H1 (cell line): ENCODE results near the gene CYP4F11. TPM values are rescaled to one million over a fixed set of nuclear protein-coding genes. Genes with fewer than 3 reads are reported as not detected.

ENCODE experiments used
- CTCF ChIA-PET: fragments of 300-600 bp; sonication (Branson Sonifier 250); formaldehyde crosslinking; loops from one replicate; lab custom pipeline; 2021; ENCODE audit not compliant: partially characterized antibody; lab: Charles Lee
- POLR2A ChIA-PET: fragments of 300-600 bp; sonication (Branson Sonifier 250); formaldehyde crosslinking; loops from one replicate; lab custom pipeline; 2021; ENCODE audit warnings: inconsistent platforms; ENCODE audit not compliant: partially characterized antibody; lab: Charles Lee
- DNase-seq, 2 experiments: peaks; one replicate each; pipeline versions ENCODE4 v3.0.0 to v3.0.0-alpha.2; 2010 to 2022; ENCODE audit warnings: low spot score in 2 of 2, low read depth in 1 of 2, mixed read lengths in 1 of 2
- FAIRE-seq: peaks from 2 replicates; lab custom pipeline; 2011; peaks lifted over from hg19 to GRCh38; lab: Jason Lieb, UNC
- H2AFZ ChIP-seq: 2 replicates; pipeline ENCODE4 v1.8.1; 2012; ENCODE audit warnings: low read length, inconsistent platforms
- H2AK5ac ChIP-seq: 2 replicates; pipeline ENCODE4 v1.6.1; 2013; ENCODE audit warnings: low read depth, low read length
- H2BK120ac ChIP-seq: replicated peaks from 2 replicates; pipeline ENCODE3; 2013; ENCODE audit warnings: low read depth, low read length, inconsistent platforms
- H2BK12ac ChIP-seq: 2 replicates; pipeline ENCODE4 v1.6.1; 2013; ENCODE audit warnings: low read depth, low read length
- H2BK15ac ChIP-seq: 2 replicates; pipeline ENCODE4 v1.6.1; 2013; ENCODE audit warnings: low read length
- H2BK20ac ChIP-seq: 2 replicates; pipeline ENCODE4 v1.6.1; 2013; ENCODE audit warnings: low read length
- H2BK5ac ChIP-seq: 2 replicates; pipeline ENCODE4 v1.6.1; 2013; ENCODE audit warnings: low read depth, low read length
- H3K14ac ChIP-seq: 2 replicates; pipeline ENCODE4 v1.6.1; 2013; ENCODE audit warnings: inconsistent platforms; ENCODE audit not compliant: insufficient read length
- H3K18ac ChIP-seq: 2 replicates; pipeline ENCODE4 v1.6.1; 2013; ENCODE audit warnings: low read length; ENCODE audit errors: extremely low read depth
- H3K23ac ChIP-seq: 2 replicates; pipeline ENCODE4 v1.6.1; 2013; ENCODE audit warnings: inconsistent platforms; ENCODE audit not compliant: insufficient read length
- H3K23me2 ChIP-seq: 2 replicates; pipeline ENCODE4 v1.6.1; 2013; ENCODE audit warnings: low read depth, low read length
- H3K27ac ChIP-seq: 2 replicates; pipeline ENCODE4 v1.6.1; 2011; ENCODE audit warnings: low read depth, low read length, inconsistent platforms
- H3K27me3 ChIP-seq, 4 experiments: replicated peaks in 1 of 4; 1 replicate in 1 of 4; 2 replicates in 3 of 4; pipeline versions ENCODE4 v1.6.1 to v1.8.1; 2011 to 2013; ENCODE audit warnings: low read length in 3 of 4, mild to moderate bottlenecking in 3 of 4, inconsistent platforms in 2 of 4, mixed read lengths in 2 of 4, moderate library complexity in 1 of 4; ENCODE audit not compliant: control insufficient read depth in 3 of 4, insufficient read depth in 3 of 4; ENCODE audit errors: extremely low read depth in 1 of 4
- H3K36me3 ChIP-seq, 4 experiments: 2 replicates each; pipeline versions ENCODE4 v1.6.1 to v1.8.1; 2011 to 2013; ENCODE audit warnings: mild to moderate bottlenecking in 4 of 4, low read length in 3 of 4, moderate library complexity in 2 of 4, control low read depth in 1 of 4, inconsistent platforms in 1 of 4; ENCODE audit not compliant: insufficient read depth in 4 of 4, control insufficient read depth in 2 of 4
- H3K4ac ChIP-seq: replicated peaks from 2 replicates; pipeline ENCODE3; 2013; ENCODE audit warnings: low read length, low read depth, mixed read lengths, inconsistent platforms; ENCODE audit not compliant: insufficient read length
- H3K4me1 ChIP-seq, 4 experiments: replicated peaks in 1 of 4; 1 replicate in 1 of 4; 2 replicates in 3 of 4; pipeline versions ENCODE4 v1.6.1 to v1.8.1; 2011 to 2013; ENCODE audit warnings: low read length in 3 of 4, inconsistent platforms in 2 of 4, mixed read lengths in 1 of 4; ENCODE audit not compliant: insufficient read depth in 4 of 4, control insufficient read depth in 3 of 4
- H3K4me2 ChIP-seq, 2 experiments: 2 replicates each; pipeline versions ENCODE4 v1.6.1 to v1.8.1; 2011 to 2013; ENCODE audit warnings: low read depth in 2 of 2, low read length in 2 of 2, control low read depth in 1 of 2, inconsistent platforms in 1 of 2, mild to moderate bottlenecking in 1 of 2; ENCODE audit not compliant: insufficient read depth in 1 of 2
- H3K4me3 ChIP-seq, 4 experiments: fragments of 200-600, 300-600 bp in 1 of 4; sonication (generic), shearing (Covaris generic), sonication (Bioruptor Twin) in 1 of 4; 2 replicates each; pipeline versions ENCODE4 v1.5.1 to v1.8.1; 2011 to 2016; ENCODE audit warnings: low read length in 4 of 4, low read depth in 3 of 4, control low read depth in 2 of 4, inconsistent platforms in 2 of 4, mild to moderate bottlenecking in 2 of 4, mixed read lengths in 1 of 4, moderate library complexity in 1 of 4; ENCODE audit not compliant: insufficient read depth in 2 of 4; ENCODE audit errors: extremely low read depth in 1 of 4
- H3K56ac ChIP-seq: replicated peaks from 2 replicates; pipeline ENCODE3; 2013; ENCODE audit warnings: low read depth, mild to moderate bottlenecking, mixed read lengths, low read length, inconsistent platforms; ENCODE audit not compliant: insufficient read length
- H3K79me1 ChIP-seq: 2 replicates; pipeline ENCODE4 v1.6.1; 2013; ENCODE audit warnings: low read depth, low read length, control low read depth
- H3K79me2 ChIP-seq, 2 experiments: 2 replicates each; pipeline versions ENCODE4 v1.6.1 to v1.8.1; 2012 to 2013; ENCODE audit warnings: low read length in 2 of 2, mild to moderate bottlenecking in 2 of 2, inconsistent platforms in 1 of 2; ENCODE audit not compliant: insufficient read depth in 2 of 2, control insufficient read depth in 1 of 2
- H3K9ac ChIP-seq, 4 experiments: replicated peaks in 1 of 4; 1 replicate in 1 of 4; 2 replicates in 3 of 4; pipeline versions ENCODE4 v1.6.1 to v1.8.1; 2011 to 2013; ENCODE audit warnings: low read depth in 3 of 4, low read length in 3 of 4, control low read depth in 2 of 4, mild to moderate bottlenecking in 2 of 4, moderate library complexity in 2 of 4, inconsistent platforms in 1 of 4; ENCODE audit errors: extremely low read depth in 1 of 4
- H3K9me3 ChIP-seq, 2 experiments: 2 replicates each; pipeline versions ENCODE4 v1.6.1 to v1.8.1; 2012 to 2013; ENCODE audit warnings: mild to moderate bottlenecking in 2 of 2, moderate library complexity in 2 of 2, control low read depth in 1 of 2, inconsistent platforms in 1 of 2, low read depth in 1 of 2, low read length in 1 of 2, mixed read lengths in 1 of 2; ENCODE audit not compliant: insufficient read depth in 2 of 2
- H4K20me1 ChIP-seq, 2 experiments: replicated peaks in 1 of 2; 2 replicates each; pipeline versions ENCODE3 to v1.8.1; 2011 to 2013; ENCODE audit warnings: inconsistent platforms in 2 of 2, low read length in 2 of 2, mild to moderate bottlenecking in 1 of 2; ENCODE audit not compliant: insufficient read depth in 2 of 2, control insufficient read depth in 1 of 2
- H4K5ac ChIP-seq: 2 replicates; pipeline ENCODE4 v1.6.1; 2013; ENCODE audit warnings: low read length, low read depth, mixed read lengths, inconsistent platforms; ENCODE audit not compliant: insufficient read length
- H4K8ac ChIP-seq: 2 replicates; pipeline ENCODE4 v1.8.0; 2013; ENCODE audit warnings: mild to moderate bottlenecking, moderate library complexity, low read length, inconsistent platforms; ENCODE audit not compliant: insufficient read depth; ENCODE audit errors: extremely low read depth
- H4K91ac ChIP-seq: replicated peaks from 2 replicates; pipeline ENCODE3; 2013; ENCODE audit warnings: low read length, mixed read lengths, inconsistent platforms; ENCODE audit not compliant: insufficient read length
- GABPA ChIP-seq: IDR thresholded peaks from 2 replicates; pipeline ENCODE4 v1.6.1; 2011; ENCODE audit warnings: mild to moderate bottlenecking, low read length, moderate library complexity, borderline replicate concordance; ENCODE audit not compliant: insufficient read depth
- GTF2F1 ChIP-seq: IDR thresholded peaks from 2 replicates; pipeline ENCODE4 v1.6.1; 2012; ENCODE audit warnings: low read depth, low read length, improper control_type of control experiment, borderline replicate concordance
- JUND ChIP-seq: IDR thresholded peaks from 2 replicates; pipeline ENCODE4 v1.6.1; 2011; ENCODE audit warnings: mild to moderate bottlenecking, improper control_type of control experiment, low read length
- KDM4A ChIP-seq: IDR thresholded peaks from one replicate; pipeline ENCODE4 v1.7.1; 2012; ENCODE audit warnings: low read depth, mild to moderate bottlenecking, moderate library complexity, low read length, inconsistent platforms; ENCODE audit not compliant: severe bottlenecking
- RAD21 ChIP-seq, 2 experiments: IDR thresholded peaks in 1 of 2; conservative IDR thresholded peaks in 1 of 2; 2 replicates each; pipeline ENCODE4 v1.6.1; 2011; ENCODE audit warnings: low read depth in 2 of 2, low read length in 2 of 2, improper control_type of control experiment in 1 of 2, inconsistent platforms in 1 of 2, mild to moderate bottlenecking in 1 of 2, moderate library complexity in 1 of 2
- SIX5 ChIP-seq: IDR thresholded peaks from 2 replicates; pipeline ENCODE4 v1.6.1; 2011; ENCODE audit warnings: mild to moderate bottlenecking, low read depth, low read length
- ZNF274 ChIP-seq: IDR thresholded peaks from 2 replicates; pipeline ENCODE4 v1.7.0; 2012; ENCODE audit warnings: low read length, borderline replicate concordance; ENCODE audit errors: extremely low read depth
- WGBS, 2 experiments: shearing (Covaris generic) in 1 of 2; methylation state at CpG; one replicate each; pipeline versions ENCODE4 v1.1.6 to v1.1.7; 2013 to 2015; ENCODE audit warnings: low lambda C conversion rate in 2 of 2, mixed read lengths in 2 of 2, inconsistent platforms in 1 of 2, low coverage in 1 of 2, missing lambda C conversion rate in 1 of 2; ENCODE audit not compliant: insufficient replicate concordance in 2 of 2, insufficient coverage in 1 of 2, insufficient read length in 1 of 2; ENCODE audit errors: extremely low coverage in 1 of 2, missing lambda C conversion rate in 1 of 2; 5-methylcytosine and 5-hydroxymethylcytosine counted together
- polyA plus RNA-seq, 7 experiments: library from polyadenylated mRNA; depleted of rRNA in 3 of 7; stranded (reverse) in 5 of 7; unstranded in 2 of 7; fragments of >200 nt in 5 of 7; fragments of 200-250 nt in 2 of 7; gene quantifications; 1 replicate in 5 of 7; 2 replicates in 1 of 7; 4 replicates in 1 of 7; pipeline versions ENCODE4 v1.2.1 to v1.2.3, GENCODE V29; 2011 to 2013; ENCODE audit warnings: missing spikeins in 2 of 7, mixed read lengths in 2 of 7
- total RNA-seq: library from RNA; stranded (reverse); fragmentation: NEBNext Ultra II Directional; extraction: Animal tissue kit (Norgen Biotek cat#: 25700); gene quantifications from 2 replicates; pipeline ENCODE4 v1.2.1, GENCODE V29; 2021

Gene CYP4F11
- total and polyA plus RNA-seq, 2 of the 8 experiments (the other 6 are each of a cell fraction or from before 2014, with no cell fraction given) = not detected

GRCh38 chr19:15974856-15975255 lies 40.5 kb upstream of the CYP4F11 start:
- no peaks in the 10 kb centered on the region; a peak in 1 of 8 replicates for H3K36me3 ChIP-seq
- H2BK15ac ChIP-seq = no peak overlapping the region
- no peak overlapping the region for H2BK12ac ChIP-seq
- H3K79me1 ChIP-seq = no peaks in the 10 kb centered on the region
- DNase-seq (no peak), FAIRE-seq (no peak)
- peaks cover 69 to 86% of the 10 kb centered on the region in 2 experiments for H3K9me3 ChIP-seq
- no peak overlapping the region for H2BK5ac ChIP-seq
- no peak overlapping the region for H3K23ac ChIP-seq
- H3K9ac ChIP-seq = no peak overlapping the region
- no peak overlapping the region for H2AFZ ChIP-seq
- H4K20me1 ChIP-seq = no peaks in the 10 kb centered on the region
- WGBS, 2 experiments = 54% methylated on average over 5 of the region's 5 CpGs; no CpG with 5 or more reads in 1 of the 2 experiments
- H3K27me3 ChIP-seq = no peaks in the 10 kb centered on the region
- H3K56ac ChIP-seq = no peak overlapping the region
- H3K4ac ChIP-seq = no peak overlapping the region
- no peak overlapping the region for H4K8ac ChIP-seq
- H3K14ac ChIP-seq = no peak overlapping the region
- H2AK5ac ChIP-seq = no peak overlapping the region
- no peak overlapping the region for H3K18ac ChIP-seq
- ChIA-PET CTCF (no interaction called here), POLR2A (no interaction called here)
- H3K79me2 ChIP-seq = no peaks in the 10 kb centered on the region
- no peak for TF ChIP-seq KDM4A
- TF ChIP-seq RAD21 (IDR thresholded peaks at IDR 0.05 in 1 of 2, conservative IDR thresholded peaks at IDR 0.05 in 1 of 2; ENCODE audit: low read depth in 2 of 2, low read length in 2 of 2) = no peak
- TF ChIP-seq GABPA = no peak
- TF ChIP-seq JUND = no peak
- TF ChIP-seq GTF2F1 = no peak
- TF ChIP-seq SIX5 = no peak
- no peak for TF ChIP-seq ZNF274
- no peak overlapping the region for H3K4me2 ChIP-seq
- no peak overlapping the region for H2BK120ac ChIP-seq
- no peak overlapping the region for H2BK20ac ChIP-seq
- no peak overlapping the region for H4K5ac ChIP-seq
- H3K4me1 ChIP-seq = no peaks in the 10 kb centered on the region
- no peak overlapping the region for H3K27ac ChIP-seq
- no peak overlapping the region for H3K4me3 ChIP-seq
- H4K91ac ChIP-seq = no peak overlapping the region
- no peaks in the 10 kb centered on the region for H3K23me2 ChIP-seq
